ENCODE data around the gene ANK3. TPM values are rescaled to one million over a fixed set of nuclear protein-coding genes. Genes with fewer than 3 reads are reported as not detected.
A peak's percentile ranks its signal among the peaks of the same experiment; 100 is the strongest.

The ANK3 gene
- total RNA-seq, 1 experiment from 2014 or later, result 29.8 TPM

DNA sequence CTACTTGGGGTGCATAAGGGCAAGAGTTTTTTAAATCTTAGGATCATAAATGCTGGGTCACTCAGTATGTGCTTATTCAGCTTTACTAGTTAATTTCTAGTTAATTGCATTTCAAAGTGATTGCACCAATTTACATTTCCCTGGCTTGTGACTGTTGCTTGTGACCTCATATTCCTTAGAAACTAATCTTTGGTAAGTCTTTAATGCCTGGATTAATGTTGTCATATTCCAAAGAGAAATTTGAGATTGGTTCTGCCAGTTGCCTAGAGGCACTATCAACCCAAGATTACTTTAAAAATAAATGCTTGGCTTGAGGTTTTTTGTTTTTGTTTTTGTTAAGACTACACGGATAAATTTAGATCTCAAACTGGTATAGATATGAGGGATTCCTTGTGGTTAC lies 103.1 kb downstream of the ANK3 start:
- Mint-ChIP-seq H3K9me3 (ENCODE audit: low read depth, unreplicated experiment) (no peaks in the 10 kb centered on the region), H3K4me1 (ENCODE audit: low read depth, unreplicated experiment) (peaks cover 44% of the 10 kb centered on the region), H3K27ac (ENCODE audit: unreplicated experiment) (no peak overlapping the region), H3K27me3 (ENCODE audit: unreplicated experiment) (no peaks in the 10 kb centered on the region), H3K4me3 (ENCODE audit: low read depth, unreplicated experiment) (no peak overlapping the region), H3K36me3 (ENCODE audit: insufficient read depth, unreplicated experiment) (no peaks in the 10 kb centered on the region)
- CTCF ChIA-PET, result no interaction called here
- BruUV-seq (replicated peaks), result no TSS peak
- no peak for DNase-seq
- TF ChIP-seq, protein P1, sequence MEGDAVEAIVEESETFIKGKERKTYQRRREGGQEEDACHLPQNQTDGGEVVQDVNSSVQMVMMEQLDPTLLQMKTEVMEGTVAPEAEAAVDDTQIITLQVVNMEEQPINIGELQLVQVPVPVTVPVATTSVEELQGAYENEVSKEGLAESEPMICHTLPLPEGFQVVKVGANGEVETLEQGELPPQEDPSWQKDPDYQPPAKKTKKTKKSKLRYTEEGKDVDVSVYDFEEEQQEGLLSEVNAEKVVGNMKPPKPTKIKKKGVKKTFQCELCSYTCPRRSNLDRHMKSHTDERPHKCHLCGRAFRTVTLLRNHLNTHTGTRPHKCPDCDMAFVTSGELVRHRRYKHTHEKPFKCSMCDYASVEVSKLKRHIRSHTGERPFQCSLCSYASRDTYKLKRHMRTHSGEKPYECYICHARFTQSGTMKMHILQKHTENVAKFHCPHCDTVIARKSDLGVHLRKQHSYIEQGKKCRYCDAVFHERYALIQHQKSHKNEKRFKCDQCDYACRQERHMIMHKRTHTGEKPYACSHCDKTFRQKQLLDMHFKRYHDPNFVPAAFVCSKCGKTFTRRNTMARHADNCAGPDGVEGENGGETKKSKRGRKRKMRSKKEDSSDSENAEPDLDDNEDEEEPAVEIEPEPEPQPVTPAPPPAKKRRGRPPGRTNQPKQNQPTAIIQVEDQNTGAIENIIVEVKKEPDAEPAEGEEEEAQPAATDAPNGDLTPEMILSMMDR (IDR thresholded peaks at IDR 0.05; ENCODE audit: unreplicated experiment), result no peak
- intact Hi-C loops (cut with micrococcal nuclease; ENCODE audit: unreplicated experiment), result no loop called here

DNA sequence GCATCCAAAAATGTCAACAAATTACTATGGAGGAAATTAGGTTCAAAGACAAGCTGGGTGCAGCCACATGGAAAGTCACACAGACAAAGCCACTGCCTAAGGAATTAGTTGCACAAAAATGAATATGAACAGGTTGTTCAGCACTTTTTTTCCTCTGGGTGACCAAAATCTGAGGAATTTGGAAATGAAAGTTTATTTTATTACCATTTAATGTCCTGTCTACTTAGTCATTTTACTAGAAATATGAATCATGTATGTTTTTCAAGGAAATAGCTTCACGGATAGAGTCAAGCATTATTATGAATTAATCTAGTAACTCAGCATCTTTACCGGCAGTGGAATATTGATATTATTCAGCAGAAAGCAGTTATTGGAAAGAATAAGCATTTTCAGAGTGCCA lies 106.3 kb downstream of the ANK3 start:
- intact Hi-C loops (cut with micrococcal nuclease; ENCODE audit: unreplicated experiment), result loop anchor here (5.0 kb wide), 2 partner anchors 46 to 144 kb away; no protein-coding TSS in a partner anchor
- CTCF ChIA-PET, result interaction anchor here (1.2 to 1.5 kb wide), 3 partner anchors 13 to 101 kb away, joined by 3 to 4 read pairs (median 3); no protein-coding TSS in a partner anchor
- TF ChIP-seq, protein P1 (IDR thresholded peaks at IDR 0.05; ENCODE audit: unreplicated experiment), result no peak

DNA sequence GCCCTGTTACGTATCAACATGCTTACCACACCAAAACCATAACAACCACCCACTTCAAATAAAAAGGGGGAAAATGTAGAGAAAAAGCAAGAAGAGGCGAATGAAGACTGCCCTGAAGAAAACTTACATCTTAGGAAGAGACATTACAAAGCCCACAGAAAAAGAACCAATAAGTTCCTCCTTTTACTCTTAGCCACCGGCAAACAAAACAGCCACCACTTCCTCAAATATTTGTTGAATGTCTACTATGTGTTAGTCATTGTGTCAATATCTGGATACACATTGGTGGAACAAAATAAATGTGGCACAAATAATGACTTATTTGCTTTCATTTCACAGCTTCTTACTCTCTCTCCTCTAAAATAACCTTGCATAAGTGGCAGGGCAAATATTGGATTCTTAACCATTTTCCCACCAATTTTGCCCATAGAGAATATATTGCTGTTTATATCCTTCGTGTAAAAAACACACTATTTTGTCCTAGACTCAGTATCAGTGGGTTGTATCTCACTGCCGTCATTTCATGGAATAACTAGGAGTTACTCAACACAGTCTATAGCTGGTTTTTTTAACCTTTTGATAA lies 106.8 kb downstream of the ANK3 start:
- intact Hi-C loops (cut with micrococcal nuclease; ENCODE audit: unreplicated experiment), result loop anchor here (5.0 kb wide), 2 partner anchors 46 to 144 kb away; no protein-coding TSS in a partner anchor
- TF ChIP-seq, protein P1 (IDR thresholded peaks at IDR 0.05; ENCODE audit: unreplicated experiment), result no peak
- Mint-ChIP-seq H3K27me3 (ENCODE audit: unreplicated experiment) (no peaks in the 10 kb centered on the region), H3K4me1 (ENCODE audit: low read depth, unreplicated experiment) (peaks cover 53% of the 10 kb centered on the region), H3K36me3 (ENCODE audit: insufficient read depth, unreplicated experiment) (no peaks in the 10 kb centered on the region), H3K4me3 (ENCODE audit: low read depth, unreplicated experiment) (peak overlapping the region; percentile 57), H3K9me3 (ENCODE audit: low read depth, unreplicated experiment) (no peaks in the 10 kb centered on the region), H3K27ac (ENCODE audit: unreplicated experiment) (peak overlapping the region; percentile 68)
- CTCF ChIA-PET, result interaction anchor here (1.2 to 1.5 kb wide), 3 partner anchors 12 to 102 kb away, joined by 3 to 4 read pairs (median 3); no protein-coding TSS in a partner anchor
- no TSS peak for BruUV-seq (replicated peaks)
- peak; percentile 49 for DNase-seq

More for the DNA sequence above, 106.3 kb downstream of the ANK3 start:
- Mint-ChIP-seq H3K4me3 (ENCODE audit: low read depth, unreplicated experiment) (peak overlapping the region; percentile 57), H3K9me3 (ENCODE audit: low read depth, unreplicated experiment) (no peaks in the 10 kb centered on the region), H3K27me3 (ENCODE audit: unreplicated experiment) (no peaks in the 10 kb centered on the region), H3K36me3 (ENCODE audit: insufficient read depth, unreplicated experiment) (no peaks in the 10 kb centered on the region), H3K27ac (ENCODE audit: unreplicated experiment) (peak overlapping the region; percentile 68), H3K4me1 (ENCODE audit: low read depth, unreplicated experiment) (peaks cover 53% of the 10 kb centered on the region)
- DNase-seq, result no peak
- no TSS peak for BruUV-seq (replicated peaks)

DNA sequence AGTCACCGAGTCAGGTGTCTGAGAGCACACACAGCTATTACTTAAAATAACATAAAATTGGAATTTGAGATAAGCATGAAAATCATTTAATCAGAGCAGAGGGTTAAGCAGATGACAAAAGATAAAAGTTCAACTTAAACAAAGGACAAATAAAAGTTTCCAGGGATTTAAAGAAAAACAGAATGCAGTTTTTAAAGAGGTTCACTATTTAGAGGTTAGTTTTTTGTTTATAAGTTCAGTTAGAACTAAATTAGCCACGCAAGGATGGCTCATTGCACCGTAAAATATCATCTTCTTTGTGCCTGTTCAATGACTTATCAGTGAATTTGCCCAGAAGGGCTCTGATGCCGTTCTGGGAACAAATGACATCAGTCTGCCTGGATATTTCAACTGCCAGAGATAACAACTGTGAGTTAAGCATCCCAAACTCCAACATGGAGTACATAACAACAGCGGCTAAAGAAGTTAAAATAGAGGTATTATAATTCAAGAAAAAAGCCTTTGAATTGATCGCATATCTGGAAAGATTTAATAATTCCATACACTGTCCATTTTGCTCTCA lies 107.8 kb downstream of the ANK3 start:
- Mint-ChIP-seq H3K36me3 (ENCODE audit: insufficient read depth, unreplicated experiment) (no peaks in the 10 kb centered on the region), H3K4me3 (ENCODE audit: low read depth, unreplicated experiment) (no peak overlapping the region), H3K27ac (ENCODE audit: unreplicated experiment) (peak overlapping the region; percentile 68), H3K4me1 (ENCODE audit: low read depth, unreplicated experiment) (peaks cover 53% of the 10 kb centered on the region), H3K27me3 (ENCODE audit: unreplicated experiment) (no peaks in the 10 kb centered on the region), H3K9me3 (ENCODE audit: low read depth, unreplicated experiment) (no peaks in the 10 kb centered on the region)
- intact Hi-C loops (cut with micrococcal nuclease; ENCODE audit: unreplicated experiment), result loop anchor here (5.0 kb wide), 2 partner anchors 45 to 145 kb away; no protein-coding TSS in a partner anchor
- DNase-seq, result no peak
- CTCF ChIA-PET, result no interaction called here
- TF ChIP-seq, protein P1 (IDR thresholded peaks at IDR 0.05; ENCODE audit: unreplicated experiment), result no peak
- no TSS peak for BruUV-seq (replicated peaks)
